NCI-H2227 (cell line): ENCODE data around the gene P2RX7.
"Not testable (repeated sequence)": the region's sequence is repeated elsewhere in the genome, so short reads cannot be mapped to it uniquely, and the experiment has no call there.

Source experiments
- DNase-seq: peaks from one replicate; lab custom pipeline; 2025; ENCODE audit not compliant: unreplicated experiment; lab: John Stamatoyannopoulos, UW

P2RX7 gene

GRCh38 chr12:121170151-121170550, 37.5 kb downstream of the P2RX7 start:
- DNase-seq = no peak

- no peak for DNase-seq
Observed at GRCh38 chr12:121170611-121171260, 38.1 kb downstream of the P2RX7 start.

GRCh38 chr12:121172145-121172544, 39.5 kb downstream of the P2RX7 start:
- no peak for DNase-seq

- no peak for DNase-seq
Observed at GRCh38 chr12:121175383-121176119, 42.9 kb downstream of the P2RX7 start.

DNA sequence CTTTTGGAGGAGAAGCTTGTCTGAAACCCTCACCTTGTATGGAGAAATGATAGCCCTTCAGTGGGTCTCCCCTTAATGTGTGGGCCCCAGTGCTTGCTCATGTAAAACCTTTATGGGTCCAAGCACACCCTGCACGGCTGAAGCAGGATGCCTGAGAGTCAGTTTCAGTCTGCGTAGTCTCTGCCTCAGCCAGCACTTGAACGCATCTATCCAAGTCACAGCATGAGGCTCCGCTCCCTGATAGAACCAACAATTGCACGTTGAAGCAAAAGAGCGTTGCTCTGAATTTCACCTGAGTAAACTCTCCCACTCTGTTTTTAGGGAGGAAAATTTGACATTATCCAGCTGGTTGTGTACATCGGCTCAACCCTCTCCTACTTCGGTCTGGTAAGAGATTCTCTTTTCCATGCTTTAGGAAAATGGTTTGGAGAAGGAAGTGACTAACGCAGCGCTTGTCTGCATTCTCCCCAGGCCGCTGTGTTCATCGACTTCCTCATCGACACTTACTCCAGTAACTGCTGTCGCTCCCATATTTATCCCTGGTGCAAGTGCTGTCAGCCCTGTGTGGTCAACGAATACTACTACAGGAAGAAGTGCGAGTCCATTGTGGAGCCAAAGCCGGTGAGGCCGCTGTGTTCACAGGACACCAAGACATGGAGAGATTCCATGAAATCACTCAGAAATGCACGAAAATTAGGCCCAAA, 44.3 kb downstream of the P2RX7 start:
- no peak for DNase-seq

- no peak for DNase-seq
Observed at GRCh38 chr12:121181181-121181580, 48.5 kb downstream of the P2RX7 start.

- no peak for DNase-seq
Observed at GRCh38 chr12:121182222-121182893, 49.7 kb downstream of the P2RX7 start.

GRCh38 chr12:121184425-121184824, 51.7 kb downstream of the P2RX7 start:
- no peak for DNase-seq

- no peak for DNase-seq
Observed at GRCh38 chr12:121184984-121185889, 52.6 kb downstream of the P2RX7 start.

DNA sequence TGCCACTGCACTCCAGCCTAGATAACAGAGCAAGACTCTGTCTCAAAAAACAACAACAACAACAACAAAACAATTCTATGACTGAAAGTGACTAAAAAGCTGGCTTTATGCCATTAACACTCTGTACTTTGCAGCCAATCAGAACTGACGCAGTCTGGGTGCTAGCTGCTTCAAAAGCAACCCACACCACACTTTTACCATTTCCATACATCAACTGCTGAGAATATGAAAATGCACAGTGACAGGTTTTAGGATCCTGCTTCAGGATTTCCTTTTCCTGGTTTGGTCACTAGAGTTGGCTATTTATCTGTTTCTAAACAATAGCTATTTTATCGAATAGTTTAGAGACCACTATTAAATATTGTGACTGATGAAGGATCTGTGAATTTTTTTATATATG, 54.1 kb downstream of the P2RX7 start:
- no peak for DNase-seq

GRCh38 chr12:121187501-121187900, 54.8 kb downstream of the P2RX7 start:
- no peak for DNase-seq

- DNase-seq = no peak
Observed at GRCh38 chr12:121188227-121188626, 55.6 kb downstream of the P2RX7 start.

DNA sequence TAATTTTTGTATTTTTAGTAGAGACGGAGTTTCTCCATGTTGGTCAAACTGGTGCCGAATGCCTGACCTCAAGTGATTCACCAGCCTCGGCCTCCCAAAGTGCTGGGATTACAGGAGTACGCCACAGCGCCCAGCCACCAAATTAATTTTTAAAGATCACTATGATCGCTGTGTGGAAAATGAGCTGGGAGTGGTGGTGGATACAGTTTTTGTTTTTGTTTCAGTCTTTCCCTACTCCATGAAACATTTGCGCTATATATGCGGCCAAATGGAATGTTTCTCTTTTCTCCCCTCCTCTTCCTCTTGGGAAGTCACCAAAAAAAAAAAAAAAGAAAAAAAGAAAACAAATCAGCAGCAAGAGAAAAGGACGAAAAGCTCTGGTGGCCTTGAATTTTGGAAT, 56.5 kb downstream of the P2RX7 start:
- no peak for DNase-seq

GRCh38 chr12:121189619-121190155, 57.0 kb downstream of the P2RX7 start:
- no peak for DNase-seq

GRCh38 chr12:121190523-121191031, 57.9 kb downstream of the P2RX7 start:
- no peak for DNase-seq

- no peak for DNase-seq
Observed at GRCh38 chr12:121191151-121191550, 58.5 kb downstream of the P2RX7 start.

DNA sequence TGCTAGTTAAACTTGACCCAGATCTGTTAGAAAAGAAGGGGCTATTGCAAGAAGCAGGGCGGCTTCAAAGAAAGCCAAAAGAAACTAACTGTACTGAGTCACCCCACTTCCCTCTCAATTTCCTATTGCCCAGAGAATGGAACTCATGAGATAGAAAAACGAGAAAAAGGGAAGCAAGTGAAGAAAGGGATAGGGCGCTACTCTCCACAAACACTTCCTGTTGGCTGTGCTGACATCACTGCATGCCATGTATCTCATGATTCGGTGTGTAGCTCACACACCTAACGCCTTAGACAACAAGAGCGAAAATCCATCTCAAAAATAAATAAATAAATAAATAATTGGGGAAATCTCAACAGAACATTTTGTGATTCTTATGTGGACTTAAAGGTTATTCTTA, 64.2 kb downstream of the P2RX7 start:
- DNase-seq = no peak

- DNase-seq = no peak
Observed at GRCh38 chr12:121198949-121199348, 66.3 kb downstream of the P2RX7 start.

DNA sequence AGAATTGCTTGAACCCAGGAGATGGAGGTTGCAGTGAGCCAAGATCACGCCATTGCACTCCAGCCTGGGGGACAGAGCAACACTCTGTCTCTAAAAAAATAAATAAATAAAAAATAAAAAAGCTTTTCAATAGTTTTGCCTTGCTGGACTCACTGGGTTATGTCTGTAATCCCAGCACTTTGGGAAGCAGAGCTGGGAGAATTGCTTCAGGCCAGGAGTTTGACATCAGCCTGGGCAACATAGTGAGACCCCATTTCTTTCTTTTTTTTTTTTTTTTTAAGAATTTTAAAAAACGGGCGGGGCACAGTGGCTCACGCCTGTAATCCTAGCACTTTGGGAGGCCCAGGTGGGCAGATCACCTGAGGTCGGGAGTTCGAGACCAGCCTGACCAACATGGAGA, 68.5 kb downstream of the P2RX7 start:
- DNase-seq = not testable (repeated sequence)
